ENCODE results near the gene NXF1.

- TF ChIP-seq, protein P1, sequence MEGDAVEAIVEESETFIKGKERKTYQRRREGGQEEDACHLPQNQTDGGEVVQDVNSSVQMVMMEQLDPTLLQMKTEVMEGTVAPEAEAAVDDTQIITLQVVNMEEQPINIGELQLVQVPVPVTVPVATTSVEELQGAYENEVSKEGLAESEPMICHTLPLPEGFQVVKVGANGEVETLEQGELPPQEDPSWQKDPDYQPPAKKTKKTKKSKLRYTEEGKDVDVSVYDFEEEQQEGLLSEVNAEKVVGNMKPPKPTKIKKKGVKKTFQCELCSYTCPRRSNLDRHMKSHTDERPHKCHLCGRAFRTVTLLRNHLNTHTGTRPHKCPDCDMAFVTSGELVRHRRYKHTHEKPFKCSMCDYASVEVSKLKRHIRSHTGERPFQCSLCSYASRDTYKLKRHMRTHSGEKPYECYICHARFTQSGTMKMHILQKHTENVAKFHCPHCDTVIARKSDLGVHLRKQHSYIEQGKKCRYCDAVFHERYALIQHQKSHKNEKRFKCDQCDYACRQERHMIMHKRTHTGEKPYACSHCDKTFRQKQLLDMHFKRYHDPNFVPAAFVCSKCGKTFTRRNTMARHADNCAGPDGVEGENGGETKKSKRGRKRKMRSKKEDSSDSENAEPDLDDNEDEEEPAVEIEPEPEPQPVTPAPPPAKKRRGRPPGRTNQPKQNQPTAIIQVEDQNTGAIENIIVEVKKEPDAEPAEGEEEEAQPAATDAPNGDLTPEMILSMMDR (conservative IDR thresholded peaks at IDR 0.05; ENCODE audit: low read depth, low read length), result no peak
- no peak for TF ChIP-seq EZH2 (IDR thresholded peaks at IDR 0.05; ENCODE audit: low read length, unreplicated experiment)
Measured at GRCh38 chr11:62817129-62817528, 11.9 kb upstream of the NXF1 start.
